ENCODE data around the gene MORF4L1. TPM values are rescaled to one million over a fixed set of nuclear protein-coding genes. Genes with fewer than 3 reads are reported as not detected.

The MORF4L1 gene
- total RNA-seq, 4 donors from 2014 or later, result 256 to 333 (median 316) TPM

DNA sequence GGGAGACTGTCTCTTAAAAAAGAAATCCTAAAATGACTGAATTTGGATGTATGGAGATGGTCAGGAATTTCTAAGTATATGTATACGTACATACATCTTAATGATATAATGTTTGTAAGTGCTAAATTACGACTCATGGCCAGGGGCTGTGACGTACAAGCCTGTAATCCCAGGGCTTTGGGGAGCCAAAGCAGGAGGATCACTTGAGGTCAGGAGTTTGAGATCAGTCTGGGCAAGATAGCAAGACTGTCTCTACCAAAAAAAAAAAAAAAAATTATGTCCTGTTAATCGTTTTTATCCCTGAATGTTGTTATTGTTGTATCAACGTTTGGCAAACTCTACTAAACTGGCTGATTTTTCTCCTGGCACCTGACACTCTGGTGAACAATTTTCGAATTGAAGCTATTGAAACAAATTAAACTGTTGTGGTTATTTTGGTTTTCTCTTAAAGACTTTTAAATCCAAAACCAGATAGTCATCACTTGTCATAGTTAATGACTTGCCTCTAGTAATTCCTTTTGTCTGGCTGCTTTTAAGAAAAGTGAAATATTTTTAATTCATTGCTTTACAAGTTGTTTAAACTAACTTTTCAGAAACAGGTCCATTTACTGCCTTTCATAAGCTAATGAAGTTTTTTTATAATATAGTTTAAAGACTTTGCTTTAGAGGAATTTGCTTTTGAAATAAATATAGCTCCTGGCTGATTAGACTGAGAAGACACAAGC is 7.0 kb downstream of the MORF4L1 start:
- DNase-seq (ENCODE audit: low spot score in 2 of 2), result no peak
- Histone ChIP-seq H3K27ac (peak overlapping the region in 2 of 4 donors; percentile 12 to 25), H3K36me3 (peaks cover 0 to 25% (median 0%) of the 10 kb centered on the region in 3 donors), H3K9me3 (no peaks in the 10 kb centered on the region), H3K4me1 (peaks cover 0 to 95% (median 58%) of the 10 kb centered on the region in 4 donors), H3K4me3 (no peak overlapping the region), H3K27me3 (no peaks in the 10 kb centered on the region)
- TF ChIP-seq, protein P1, sequence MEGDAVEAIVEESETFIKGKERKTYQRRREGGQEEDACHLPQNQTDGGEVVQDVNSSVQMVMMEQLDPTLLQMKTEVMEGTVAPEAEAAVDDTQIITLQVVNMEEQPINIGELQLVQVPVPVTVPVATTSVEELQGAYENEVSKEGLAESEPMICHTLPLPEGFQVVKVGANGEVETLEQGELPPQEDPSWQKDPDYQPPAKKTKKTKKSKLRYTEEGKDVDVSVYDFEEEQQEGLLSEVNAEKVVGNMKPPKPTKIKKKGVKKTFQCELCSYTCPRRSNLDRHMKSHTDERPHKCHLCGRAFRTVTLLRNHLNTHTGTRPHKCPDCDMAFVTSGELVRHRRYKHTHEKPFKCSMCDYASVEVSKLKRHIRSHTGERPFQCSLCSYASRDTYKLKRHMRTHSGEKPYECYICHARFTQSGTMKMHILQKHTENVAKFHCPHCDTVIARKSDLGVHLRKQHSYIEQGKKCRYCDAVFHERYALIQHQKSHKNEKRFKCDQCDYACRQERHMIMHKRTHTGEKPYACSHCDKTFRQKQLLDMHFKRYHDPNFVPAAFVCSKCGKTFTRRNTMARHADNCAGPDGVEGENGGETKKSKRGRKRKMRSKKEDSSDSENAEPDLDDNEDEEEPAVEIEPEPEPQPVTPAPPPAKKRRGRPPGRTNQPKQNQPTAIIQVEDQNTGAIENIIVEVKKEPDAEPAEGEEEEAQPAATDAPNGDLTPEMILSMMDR (IDR thresholded peaks at IDR 0.05), result no peak
- TF ChIP-seq POLR2A (IDR thresholded peaks at IDR 0.05), result no peak
- no peak for TF ChIP-seq EP300 (IDR thresholded peaks at IDR 0.05)
- 24 to 25% methylated on average over 6 of the region's 6 CpGs for WGBS, 2 donors

DNA sequence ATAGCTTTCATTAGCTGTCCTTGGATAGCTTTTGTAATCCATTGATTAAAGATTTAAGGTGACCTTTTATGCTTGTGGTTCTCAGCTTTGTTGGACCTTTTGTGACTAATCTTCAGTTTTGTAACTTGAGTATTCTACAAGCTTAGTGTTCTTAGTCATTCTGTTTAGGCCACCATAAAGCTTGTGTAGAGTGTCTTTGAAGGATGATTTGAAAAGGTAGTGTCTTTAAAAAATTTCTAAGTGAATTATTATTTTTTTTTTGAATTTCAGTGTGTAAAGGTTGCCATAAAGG is 7.5 kb downstream of the MORF4L1 start:
- DNase-seq (ENCODE audit: low spot score in 2 of 2), result no peak
- TF ChIP-seq, protein P1 (IDR thresholded peaks at IDR 0.05), result no peak
- no peak for TF ChIP-seq EP300 (IDR thresholded peaks at IDR 0.05)
- H3K36me3 ChIP-seq, result peaks cover 0 to 28% (median 0%) of the 10 kb centered on the region in 3 donors
- H3K4me1 ChIP-seq, result peaks cover 0 to 95% (median 56%) of the 10 kb centered on the region in 4 donors
- no peaks in the 10 kb centered on the region for H3K9me3 ChIP-seq
- no peaks in the 10 kb centered on the region for H3K27me3 ChIP-seq
- no peak overlapping the region for H3K27ac ChIP-seq
- no peak overlapping the region for H3K4me3 ChIP-seq

DNA sequence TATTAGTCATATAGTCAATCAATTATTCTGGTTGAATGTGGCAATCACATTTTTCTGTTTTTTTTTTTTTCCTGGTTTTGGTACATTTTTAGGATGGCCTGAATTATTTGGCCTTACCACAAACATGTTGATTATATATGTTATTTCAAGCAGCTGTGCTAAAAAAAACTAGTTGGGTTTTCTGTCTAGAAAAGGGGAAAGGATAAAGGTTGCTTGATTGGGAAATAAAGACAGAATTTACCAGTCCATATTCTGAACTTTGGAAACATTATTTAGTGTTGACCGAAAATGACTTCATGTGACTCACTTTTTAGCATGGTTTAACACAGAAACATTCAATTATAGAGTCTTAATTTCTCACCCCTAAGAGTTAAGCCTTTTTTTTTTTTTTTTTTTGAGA is 8.1 kb downstream of the MORF4L1 start:
- Histone ChIP-seq H3K9me3 (no peaks in the 10 kb centered on the region), H3K36me3 (peaks cover 0 to 28% (median 0%) of the 10 kb centered on the region in 3 donors), H3K4me3 (no peak overlapping the region), H3K27ac (no peak overlapping the region), H3K4me1 (peaks cover 0 to 95% (median 49%) of the 10 kb centered on the region in 4 donors), H3K27me3 (no peaks in the 10 kb centered on the region)
- no peak for DNase-seq (ENCODE audit: low spot score in 2 of 2)
- TF ChIP-seq POLR2A (IDR thresholded peaks at IDR 0.05), result no peak
- TF ChIP-seq, protein P1 (IDR thresholded peaks at IDR 0.05), result no peak
- no peak for TF ChIP-seq EP300 (IDR thresholded peaks at IDR 0.05)
- WGBS, 2 donors, result 59 to 67% methylated on average over 1 of the region's 1 CpG

DNA sequence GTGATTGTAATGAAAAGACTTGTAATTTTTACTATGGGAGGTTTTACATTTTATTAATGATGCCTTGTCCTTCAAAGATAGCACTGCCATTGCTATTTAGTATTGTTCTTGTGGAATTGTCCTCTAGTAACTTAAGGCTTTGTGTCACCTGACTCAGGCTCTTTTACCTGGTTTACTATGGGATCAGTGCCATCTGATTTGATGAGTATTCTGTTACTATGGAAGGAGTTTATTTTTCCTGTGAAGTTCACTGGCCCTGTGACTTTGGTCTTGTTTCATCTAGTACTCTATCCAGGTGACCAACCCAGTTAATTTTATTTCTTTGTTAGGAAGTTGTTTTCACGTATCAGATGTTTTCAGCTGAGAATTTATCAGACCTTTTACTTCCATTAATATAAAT is 9.0 kb downstream of the MORF4L1 start:
- 50 to 57% methylated on average over 1 of the region's 1 CpG for WGBS, 2 donors
- TF ChIP-seq POLR2A (IDR thresholded peaks at IDR 0.05) (no peak), EP300 (IDR thresholded peaks at IDR 0.05) (no peak)
- TF ChIP-seq, protein P1 (IDR thresholded peaks at IDR 0.05), result no peak
- Histone ChIP-seq H3K4me3 (no peak overlapping the region), H3K9me3 (no peaks in the 10 kb centered on the region), H3K36me3 (peaks cover 0 to 36% (median 0%) of the 10 kb centered on the region in 3 donors), H3K4me1 (peaks cover 0 to 93% (median 42%) of the 10 kb centered on the region in 4 donors), H3K27me3 (no peaks in the 10 kb centered on the region), H3K27ac (no peak overlapping the region)
- DNase-seq (ENCODE audit: low spot score in 2 of 2), result no peak

DNA sequence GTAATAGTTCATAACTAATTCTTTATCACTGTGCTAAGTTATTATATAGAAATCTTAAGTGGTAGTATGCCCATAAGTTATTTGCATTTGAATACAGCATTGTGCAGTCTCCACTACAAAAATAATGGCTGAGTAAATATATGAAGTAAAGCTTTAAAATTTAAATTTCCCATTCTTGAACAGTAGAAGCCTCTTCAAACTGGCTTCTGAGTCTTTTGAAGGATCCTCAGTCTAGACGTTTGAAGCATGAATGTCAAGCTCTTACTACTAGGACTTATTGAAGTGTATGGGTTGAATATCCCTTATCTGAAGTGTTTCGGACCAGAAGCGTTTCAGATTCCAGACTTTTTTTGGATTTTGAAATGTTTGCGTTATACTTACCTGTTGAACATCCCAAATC is 16.3 kb downstream of the MORF4L1 start:
- no peak for DNase-seq (ENCODE audit: low spot score in 2 of 2)
- H3K36me3 ChIP-seq, result peaks cover 0 to 87% (median 3%) of the 10 kb centered on the region in 3 donors
- no peak overlapping the region for H3K27ac ChIP-seq
- no peak overlapping the region for H3K4me3 ChIP-seq
- TF ChIP-seq EP300 (IDR thresholded peaks at IDR 0.05) (no peak), POLR2A (IDR thresholded peaks at IDR 0.05) (no peak)
- TF ChIP-seq, protein P1 (IDR thresholded peaks at IDR 0.05), result no peak
- WGBS, 2 donors, result 80 to 86% methylated on average over 4 of the region's 4 CpGs
- H3K4me1 ChIP-seq, result peaks cover 0 to 23% (median 2%) of the 10 kb centered on the region in 4 donors
- no peaks in the 10 kb centered on the region for H3K27me3 ChIP-seq
- H3K9me3 ChIP-seq, result no peaks in the 10 kb centered on the region

Data from tibial nerve (tissue), 4 donors.